Adipose tissue (tissue), 3 donors: ENCODE data around the gene WIPF3. TPM values are rescaled to one million over a fixed set of nuclear protein-coding genes. Genes with fewer than 3 reads are reported as not detected.

Experiments used
- H3K27ac ChIP-seq: one replicate; pipeline ENCODE4 v1.5.1; 2013; ENCODE audit warnings: low read depth, low read length
- WGBS, 3 donors: extraction: QIAGEN DNeasy Blood & Tissue Kit; methylation state at CpG; one replicate each; pipeline ENCODE4 v1.1.7; 2013; 5-methylcytosine and 5-hydroxymethylcytosine counted together
- polyA plus RNA-seq, 3 donors: library from polyadenylated mRNA; stranded (reverse); fragments of 200-250 nt; gene quantifications; one replicate each; pipeline ENCODE4 v1.2.3, GENCODE V29; 2013
- donor health status: healthy with polysubstance abuse.
- donor health status: Bipolar disorder and iron deficiency.
- donor health status: healthy.

The WIPF3 gene
- polyA plus RNA-seq, 3 donors: 0.93 to 1.2 (median 1.1) TPM

DNA sequence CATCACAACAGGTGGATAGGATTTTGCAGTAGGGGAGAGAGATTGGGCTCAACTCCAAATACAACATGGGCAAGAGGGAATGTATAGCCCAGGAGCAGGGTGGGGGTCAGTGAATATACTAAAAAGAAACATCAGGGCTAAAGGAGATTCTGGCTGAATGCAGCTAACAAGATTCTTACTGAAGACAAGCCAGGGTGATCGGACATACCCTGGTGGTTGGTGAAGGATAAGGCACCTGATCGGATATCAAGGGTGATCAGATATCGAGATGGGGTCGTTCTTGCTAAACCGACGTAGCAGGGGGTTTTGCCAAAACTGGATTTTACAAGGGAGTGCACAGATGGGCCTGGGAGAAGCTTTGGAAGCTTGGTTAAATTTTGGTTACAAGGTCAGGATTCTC is 34.4 kb downstream of the WIPF3 start:
- no peak overlapping the region for H3K27ac ChIP-seq
- WGBS, 3 donors: 77 to 90% (median 88%) methylated on average over 6 of the region's 6 CpGs

DNA sequence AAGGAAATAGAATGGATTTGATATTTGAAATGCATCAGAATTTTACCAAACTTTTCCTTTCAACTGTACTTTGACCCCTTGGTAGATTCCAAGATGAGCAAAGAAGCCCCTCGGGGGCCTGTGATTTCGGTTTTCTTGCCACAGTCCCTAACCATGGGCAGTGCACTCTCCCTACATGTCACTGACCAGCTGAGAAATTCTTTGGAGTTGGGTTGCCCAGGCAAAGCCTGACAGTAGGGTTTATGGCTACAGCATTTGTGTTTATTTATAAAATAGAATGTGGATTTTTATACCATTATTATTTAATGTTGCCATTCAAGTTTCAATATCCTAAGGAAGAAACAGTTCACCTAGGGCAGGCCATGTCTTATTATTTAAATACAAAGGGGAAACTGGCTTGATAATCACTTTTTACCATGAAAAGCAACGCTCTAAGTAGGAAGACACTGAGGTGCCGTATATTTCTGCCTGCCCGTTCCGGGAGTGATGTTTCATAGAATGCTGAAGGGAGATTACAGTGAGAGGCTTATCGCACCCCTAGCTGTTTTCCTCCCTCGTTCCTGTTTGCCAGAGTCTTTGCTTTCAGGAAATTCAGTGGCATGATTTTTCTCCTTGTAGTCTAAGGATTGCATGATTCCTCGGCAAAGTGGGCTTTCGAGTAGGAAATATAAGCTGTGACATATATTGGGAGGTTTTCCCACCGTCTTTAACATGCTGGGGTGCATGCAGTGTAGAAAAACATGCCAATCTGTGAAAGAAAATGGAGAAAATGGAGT is 35.8 kb downstream of the WIPF3 start:
- WGBS, 3 donors: 82 to 91% (median 88%) methylated on average over 11 of the region's 11 CpGs

DNA sequence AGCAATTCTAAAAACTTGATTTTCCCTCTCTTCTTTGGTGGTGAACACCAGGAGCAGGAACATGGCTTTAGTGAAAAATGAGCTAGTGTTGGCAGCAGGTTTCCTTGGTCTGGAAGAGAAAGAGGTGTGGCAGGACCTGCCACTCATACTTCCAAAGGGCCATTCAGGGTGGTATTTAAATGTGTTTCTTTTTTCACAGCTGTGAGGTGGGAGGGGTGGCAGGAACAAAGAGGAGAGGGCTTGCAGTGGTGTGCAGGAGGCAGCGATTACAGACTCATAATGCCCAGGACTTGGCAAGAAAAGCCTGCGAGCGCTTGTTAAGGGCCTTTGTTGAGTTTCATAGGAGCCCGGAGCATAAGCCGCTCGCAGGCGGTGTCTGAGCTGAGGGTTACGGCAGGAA is 36.8 kb downstream of the WIPF3 start:
- WGBS, 3 donors: 82 to 95% (median 90%) methylated on average over 8 of the region's 8 CpGs
- no peak overlapping the region for H3K27ac ChIP-seq

More for the DNA sequence above, 35.8 kb downstream of the WIPF3 start:
- H3K27ac ChIP-seq: no peak overlapping the region

- H3K27ac ChIP-seq: no peak overlapping the region
- WGBS, 3 donors: 42 to 66% (median 48%) methylated on average over 4 of the region's 4 CpGs
Observed at GRCh38 chr7:29843726-29844125, 37.4 kb downstream of the WIPF3 start.

DNA sequence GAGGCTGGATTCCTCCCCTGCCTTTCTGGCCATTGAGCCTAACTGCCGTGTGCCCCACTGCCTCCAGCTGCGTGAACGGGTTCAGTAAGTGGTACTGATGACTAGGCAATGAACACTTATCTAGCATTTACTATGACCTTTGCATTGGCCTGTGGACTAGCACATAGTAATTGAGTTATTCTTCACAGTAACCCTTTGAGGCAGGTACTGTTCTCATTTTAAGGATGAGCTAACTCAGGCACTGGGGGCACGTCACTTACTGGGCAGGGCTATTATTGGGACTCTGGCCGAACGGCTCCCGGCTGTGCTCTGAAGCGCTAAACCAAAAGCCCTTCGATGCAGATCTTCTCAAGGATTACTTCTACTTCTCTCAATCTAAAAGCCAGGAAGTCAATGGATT is 38.3 kb downstream of the WIPF3 start:
- WGBS, 3 donors: 88 to 93% (median 88%) methylated on average over 9 of the region's 9 CpGs
- no peak overlapping the region for H3K27ac ChIP-seq

DNA sequence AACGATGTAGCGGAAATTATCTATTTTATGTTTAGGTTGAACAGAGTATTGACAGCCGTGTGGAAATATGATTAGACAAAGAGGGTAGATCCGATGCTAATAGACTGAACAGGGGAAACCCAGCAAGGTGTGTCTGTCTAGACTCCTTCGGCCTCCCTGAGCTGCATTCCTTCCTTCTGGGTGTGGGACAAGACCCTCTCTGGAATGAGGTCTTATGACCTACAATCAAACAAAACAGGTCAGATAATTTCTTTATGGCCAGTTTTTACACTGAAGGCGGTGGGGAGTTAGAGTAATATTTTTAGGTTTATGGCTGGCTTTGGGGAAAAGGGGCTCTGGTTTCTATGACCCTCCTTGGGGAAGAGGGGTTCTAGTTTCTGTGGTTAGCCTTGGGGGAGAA is 41.2 kb downstream of the WIPF3 start:
- 92 to 96% (median 96%) methylated on average over 6 of the region's 6 CpGs for WGBS, 3 donors
- H3K27ac ChIP-seq: no peak overlapping the region

- 82 to 88% (median 85%) methylated on average over 3 of the region's 3 CpGs for WGBS, 3 donors
- H3K27ac ChIP-seq: no peak overlapping the region
Observed at GRCh38 chr7:29847916-29848315, 41.6 kb downstream of the WIPF3 start.

- 60 to 75% (median 70%) methylated on average over 3 of the region's 3 CpGs for WGBS, 3 donors
- H3K27ac ChIP-seq: no peak overlapping the region
Observed at GRCh38 chr7:29848941-29849340, 42.6 kb downstream of the WIPF3 start.

- H3K27ac ChIP-seq: no peak overlapping the region
- 51 to 88% (median 86%) methylated on average over 7 of the region's 7 CpGs for WGBS, 3 donors
Observed at GRCh38 chr7:29851487-29851886, 45.2 kb downstream of the WIPF3 start.

GRCh38 chr7:29852457-29852856 is 46.1 kb downstream of the WIPF3 start:
- WGBS, 3 donors: 92 to 100% (median 95%) methylated on average over 1 of the region's 1 CpG
- no peak overlapping the region for H3K27ac ChIP-seq

DNA sequence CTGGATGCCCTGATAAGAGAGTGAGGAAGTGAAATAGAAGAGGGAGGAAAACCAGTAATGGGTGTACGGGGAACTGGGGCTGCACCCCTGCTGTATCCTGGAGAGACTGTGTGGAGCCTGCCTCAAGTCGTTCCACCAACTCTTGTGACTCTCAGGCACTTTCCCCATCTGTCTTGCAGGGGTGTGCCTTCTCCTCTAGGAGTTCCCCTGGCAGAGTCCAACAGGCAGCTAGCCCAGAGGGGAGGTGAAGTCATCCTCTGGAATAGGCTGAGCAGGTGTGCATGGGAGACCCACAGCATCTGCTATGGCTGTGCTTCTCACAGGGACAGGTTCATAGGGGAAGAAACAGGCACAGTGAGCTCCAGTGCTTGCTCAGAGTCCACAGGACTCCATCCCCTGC is 46.8 kb downstream of the WIPF3 start:
- no peak overlapping the region for H3K27ac ChIP-seq
- WGBS, 3 donors: 36 to 86% (median 47%) methylated on average over 2 of the region's 2 CpGs

- 67 to 87% (median 71%) methylated on average over 9 of the region's 9 CpGs for WGBS, 3 donors
- no peak overlapping the region for H3K27ac ChIP-seq
Observed at GRCh38 chr7:29853789-29854188, 47.5 kb downstream of the WIPF3 start.

DNA sequence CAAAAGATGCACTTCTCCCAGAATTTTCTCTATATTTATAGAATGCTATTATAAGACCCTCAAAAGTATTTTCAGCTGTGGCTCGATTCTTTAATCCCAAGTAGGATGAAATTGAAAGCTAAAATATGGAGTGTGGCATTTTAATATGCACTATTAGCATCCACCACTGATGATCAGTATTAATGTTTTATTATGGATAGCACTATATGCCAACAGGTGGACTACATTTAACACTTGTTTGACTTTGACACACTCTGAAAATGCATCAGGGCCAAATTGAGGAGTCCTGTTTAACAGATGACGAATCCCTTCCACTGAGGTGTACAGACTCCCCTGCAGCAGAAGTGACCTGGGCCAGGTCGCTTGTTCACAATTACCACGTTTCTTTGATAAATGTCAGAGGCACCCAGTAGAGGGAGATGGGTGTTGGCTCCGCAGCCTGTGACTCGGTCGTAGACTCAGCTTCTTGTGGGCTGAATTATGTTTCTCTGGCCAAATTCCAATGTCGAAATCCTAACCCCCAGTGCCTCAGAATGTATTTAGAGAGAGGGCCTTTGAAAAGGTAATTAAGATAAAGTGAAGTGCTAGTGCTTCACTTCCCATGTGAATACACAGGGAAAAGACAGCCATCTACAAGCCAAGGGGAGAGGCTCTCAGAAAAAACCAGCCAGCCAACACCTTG is 48.1 kb downstream of the WIPF3 start:
- H3K27ac ChIP-seq: no peak overlapping the region
- WGBS, 3 donors: 45 to 70% (median 48%) methylated on average over 8 of the region's 8 CpGs

- no peak overlapping the region for H3K27ac ChIP-seq
Observed at GRCh38 chr7:29857654-29858053, 51.3 kb downstream of the WIPF3 start.

GRCh38 chr7:29858191-29858951 is 52.1 kb downstream of the WIPF3 start:
- 79 to 95% (median 86%) methylated on average over 4 of the region's 4 CpGs for WGBS, 3 donors
- no peak overlapping the region for H3K27ac ChIP-seq

GRCh38 chr7:29859104-29859503 is 52.8 kb downstream of the WIPF3 start:
- no peak overlapping the region for H3K27ac ChIP-seq
- WGBS, 3 donors: 93 to 98% (median 96%) methylated on average over 5 of the region's 5 CpGs

DNA sequence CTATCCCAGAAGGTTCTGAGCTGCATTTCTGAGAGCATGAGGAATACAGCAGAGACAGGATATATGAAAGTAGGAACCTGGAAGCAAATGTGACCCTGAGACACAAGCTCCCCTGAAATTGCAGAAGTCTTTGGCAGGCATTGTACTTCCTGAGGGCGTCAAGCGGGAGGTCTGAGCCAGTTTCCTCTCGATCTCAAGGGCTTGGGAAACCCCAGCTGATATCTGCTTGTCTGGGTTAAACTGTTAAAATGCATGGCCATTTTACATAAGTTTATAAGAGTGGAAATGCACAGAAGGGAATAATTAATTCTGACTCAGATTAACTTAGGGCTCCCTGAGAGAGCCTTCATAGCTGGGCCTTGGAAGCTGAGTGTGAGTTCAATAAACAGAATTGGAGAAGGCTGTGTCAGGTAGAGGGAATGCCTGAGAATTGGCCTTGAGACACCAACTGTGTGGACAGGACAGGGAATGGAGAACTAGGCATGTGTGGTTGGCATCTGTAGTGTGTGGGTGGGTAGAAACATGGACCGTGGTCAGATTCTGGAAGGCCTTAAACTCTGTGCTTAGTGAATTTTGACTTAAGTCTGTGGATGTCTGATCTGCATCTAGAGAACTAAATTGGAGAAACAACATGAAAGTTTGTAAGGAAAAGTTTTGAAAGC is 53.3 kb downstream of the WIPF3 start:
- WGBS, 3 donors: 32 to 48% (median 39%) methylated on average over 4 of the region's 4 CpGs
- H3K27ac ChIP-seq: no peak overlapping the region

DNA sequence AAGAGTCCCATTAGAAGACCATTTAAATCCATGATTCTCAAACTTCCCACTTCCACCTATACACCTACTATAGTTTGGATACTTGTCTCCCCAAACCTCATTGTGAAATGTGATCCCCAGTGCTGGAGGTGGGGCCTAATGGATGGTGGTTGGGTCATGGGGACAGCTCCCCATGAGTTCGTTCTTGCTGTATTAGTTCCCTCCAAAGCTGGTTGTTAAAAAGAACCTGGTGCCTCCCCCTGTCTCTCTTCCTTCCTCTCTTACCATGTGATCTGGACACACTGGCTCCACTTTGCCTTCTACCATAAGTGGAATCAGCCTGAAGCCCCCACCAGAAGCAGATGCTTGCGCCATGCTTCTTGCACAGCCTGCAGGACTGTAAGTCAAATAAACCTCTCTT is 53.9 kb downstream of the WIPF3 start:
- H3K27ac ChIP-seq: no peak overlapping the region
- 70 to 93% (median 88%) methylated on average over 2 of the region's 2 CpGs for WGBS, 3 donors

DNA sequence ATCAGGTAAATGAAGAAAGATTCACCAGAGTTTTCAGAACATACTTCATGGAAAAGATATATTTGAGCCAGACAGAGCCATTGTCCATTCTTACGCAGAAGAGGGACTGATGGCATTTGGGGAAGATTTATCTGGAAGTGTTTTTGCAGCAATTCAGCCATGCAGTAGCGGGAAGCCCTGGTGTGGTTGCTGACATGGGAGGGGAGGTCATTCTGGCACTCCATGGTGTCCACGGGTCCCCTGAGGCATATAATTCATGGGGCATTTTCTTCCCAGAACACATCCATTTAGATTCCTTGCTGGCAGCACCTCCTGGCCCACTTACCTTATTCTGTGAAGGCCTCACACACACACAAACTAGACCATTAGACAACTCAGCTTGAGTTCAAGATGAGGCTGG is 55.6 kb downstream of the WIPF3 start:
- H3K27ac ChIP-seq: no peak overlapping the region
- 87 to 96% (median 89%) methylated on average over 3 of the region's 3 CpGs for whole genome bisulfite sequencing, 3 donors
